ENCODE data around the gene FSIP1. TPM values are rescaled to one million over a fixed set of nuclear protein-coding genes. Genes with fewer than 3 reads are reported as not detected.

Gene FSIP1
- total RNA-seq, 2 donors from 2014 or later: 0.77 to 1.7 TPM

DNA sequence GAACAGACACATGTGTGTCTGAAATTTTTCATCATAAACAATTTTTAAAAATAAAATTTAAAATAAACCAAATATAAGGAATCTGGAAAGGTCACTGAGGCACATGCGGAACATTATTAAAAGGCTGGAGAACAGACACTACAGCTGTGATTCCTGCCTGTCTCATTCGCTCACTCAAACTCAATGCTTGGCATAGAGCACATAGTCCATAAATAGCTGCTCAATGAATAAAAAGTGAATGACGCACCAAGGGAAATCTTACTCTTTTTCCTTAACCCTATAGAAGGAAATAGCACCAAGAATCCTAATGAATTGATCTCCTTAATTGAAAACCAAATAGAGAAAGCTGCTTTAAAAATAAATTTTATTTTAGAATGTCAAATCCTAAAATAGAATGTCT, 98.4 kb downstream of the FSIP1 start:
- Histone ChIP-seq H3K36me3 (ENCODE audit: control insufficient read depth, insufficient read depth, low read length) (no peaks in the 10 kb centered on the region), H3K27me3 (ENCODE audit: control insufficient read depth, insufficient read depth, low read length, poor library complexity, severe bottlenecking) (peaks cover 16% of the 10 kb centered on the region), H3K27ac (ENCODE audit: low read depth, low read length) (no peak overlapping the region), H3K4me3 (ENCODE audit: low read length) (no peak overlapping the region), H3K9ac (ENCODE audit: extremely low read depth, low read length, poor library complexity, severe bottlenecking) (no peak overlapping the region), H3K4me1 (ENCODE audit: control insufficient read depth, insufficient read depth, low read length) (no peaks in the 10 kb centered on the region), H3K9me3 (ENCODE audit: control insufficient read depth, low read length) (no peaks in the 10 kb centered on the region)
- Mint-ChIP-seq H3K4me3 (no peak overlapping the region), H3K9me3 (no peaks in the 10 kb centered on the region), H3K36me3 (ENCODE audit: low read depth) (no peaks in the 10 kb centered on the region), H3K27ac (no peak overlapping the region), H3K4me1 (peaks cover 5% of the 10 kb centered on the region), H3K27me3 (ENCODE audit: insufficient read depth) (peaks cover 5% of the 10 kb centered on the region)
- TF ChIP-seq, protein P1, sequence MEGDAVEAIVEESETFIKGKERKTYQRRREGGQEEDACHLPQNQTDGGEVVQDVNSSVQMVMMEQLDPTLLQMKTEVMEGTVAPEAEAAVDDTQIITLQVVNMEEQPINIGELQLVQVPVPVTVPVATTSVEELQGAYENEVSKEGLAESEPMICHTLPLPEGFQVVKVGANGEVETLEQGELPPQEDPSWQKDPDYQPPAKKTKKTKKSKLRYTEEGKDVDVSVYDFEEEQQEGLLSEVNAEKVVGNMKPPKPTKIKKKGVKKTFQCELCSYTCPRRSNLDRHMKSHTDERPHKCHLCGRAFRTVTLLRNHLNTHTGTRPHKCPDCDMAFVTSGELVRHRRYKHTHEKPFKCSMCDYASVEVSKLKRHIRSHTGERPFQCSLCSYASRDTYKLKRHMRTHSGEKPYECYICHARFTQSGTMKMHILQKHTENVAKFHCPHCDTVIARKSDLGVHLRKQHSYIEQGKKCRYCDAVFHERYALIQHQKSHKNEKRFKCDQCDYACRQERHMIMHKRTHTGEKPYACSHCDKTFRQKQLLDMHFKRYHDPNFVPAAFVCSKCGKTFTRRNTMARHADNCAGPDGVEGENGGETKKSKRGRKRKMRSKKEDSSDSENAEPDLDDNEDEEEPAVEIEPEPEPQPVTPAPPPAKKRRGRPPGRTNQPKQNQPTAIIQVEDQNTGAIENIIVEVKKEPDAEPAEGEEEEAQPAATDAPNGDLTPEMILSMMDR (conservative IDR thresholded peaks at IDR 0.05): no peak
- DNase-seq: no peak
- WGBS, 2 experiments (ENCODE audit: insufficient coverage in 1 of 2, insufficient read length in 1 of 2): 63 to 100% methylated on average over 2 to 3 of the region's 3 CpGs

DNA sequence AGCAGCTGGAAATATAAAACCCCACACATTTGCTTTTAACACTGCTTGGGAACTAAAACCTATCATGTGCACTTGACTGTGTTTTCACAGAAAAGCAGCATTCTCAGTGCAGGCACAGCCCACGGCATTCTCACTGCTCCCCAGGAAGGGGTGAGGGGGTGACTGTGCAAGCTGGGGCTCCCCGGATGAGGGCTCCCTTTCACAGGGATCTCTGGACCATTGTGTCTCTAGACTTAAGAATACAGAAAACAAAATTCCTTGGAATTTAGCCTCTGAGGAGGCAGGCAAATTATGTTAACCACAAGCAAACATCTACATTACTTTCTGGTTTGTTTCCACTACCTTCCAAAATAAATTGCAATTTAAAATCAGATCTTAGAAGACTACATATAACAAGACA, 100.3 kb downstream of the FSIP1 start:
- no peaks in the 10 kb centered on the region for H3K9me3 Mint-ChIP-seq
- Histone ChIP-seq H3K4me1 (ENCODE audit: control insufficient read depth, insufficient read depth, low read length) (no peaks in the 10 kb centered on the region), H3K4me3 (ENCODE audit: low read length) (no peak overlapping the region), H3K27me3 (ENCODE audit: control insufficient read depth, insufficient read depth, low read length, poor library complexity, severe bottlenecking) (no peaks in the 10 kb centered on the region), H3K27ac (ENCODE audit: low read depth, low read length) (no peak overlapping the region), H3K9me3 (ENCODE audit: control insufficient read depth, low read length) (no peaks in the 10 kb centered on the region), H3K9ac (ENCODE audit: extremely low read depth, low read length, poor library complexity, severe bottlenecking) (no peak overlapping the region), H3K36me3 (ENCODE audit: control insufficient read depth, insufficient read depth, low read length) (no peaks in the 10 kb centered on the region)
- H3K4me3 Mint-ChIP-seq: no peak overlapping the region
- no peak for DNase-seq
- peaks cover under 1% of the 10 kb centered on the region for H3K4me1 Mint-ChIP-seq
- 81 to 100% methylated on average over 1 to 2 of the region's 2 CpGs for WGBS, 2 experiments (ENCODE audit: insufficient coverage in 1 of 2, insufficient read length in 1 of 2)
- H3K27me3 Mint-ChIP-seq (ENCODE audit: insufficient read depth): no peaks in the 10 kb centered on the region
- no peaks in the 10 kb centered on the region for H3K36me3 Mint-ChIP-seq (ENCODE audit: low read depth)
- TF ChIP-seq, protein P1 (conservative IDR thresholded peaks at IDR 0.05): no peak
- no peak overlapping the region for H3K27ac Mint-ChIP-seq

- Mint-ChIP-seq H3K9me3 (no peaks in the 10 kb centered on the region), H3K4me1 (no peaks in the 10 kb centered on the region), H3K36me3 (ENCODE audit: low read depth) (no peaks in the 10 kb centered on the region), H3K27me3 (ENCODE audit: insufficient read depth) (no peaks in the 10 kb centered on the region), H3K4me3 (no peak overlapping the region), H3K27ac (no peak overlapping the region)
- TF ChIP-seq, protein P1 (conservative IDR thresholded peaks at IDR 0.05): no peak
- no peak overlapping the region for H3K27ac ChIP-seq (ENCODE audit: low read depth, low read length)
- no peaks in the 10 kb centered on the region for H3K9me3 ChIP-seq (ENCODE audit: control insufficient read depth, low read length)
- no peak for DNase-seq
- no peaks in the 10 kb centered on the region for H3K36me3 ChIP-seq (ENCODE audit: control insufficient read depth, insufficient read depth, low read length)
- H3K9ac ChIP-seq (ENCODE audit: extremely low read depth, low read length, poor library complexity, severe bottlenecking): no peak overlapping the region
- H3K4me1 ChIP-seq (ENCODE audit: control insufficient read depth, insufficient read depth, low read length): no peaks in the 10 kb centered on the region
- no peaks in the 10 kb centered on the region for H3K27me3 ChIP-seq (ENCODE audit: control insufficient read depth, insufficient read depth, low read length, poor library complexity, severe bottlenecking)
- H3K4me3 ChIP-seq (ENCODE audit: low read length): no peak overlapping the region
- 80% methylated on average over 2 of the region's 2 CpGs; no CpG with 5 or more reads in 1 of the 2 experiments for WGBS, 2 experiments (ENCODE audit: insufficient coverage in 1 of 2, insufficient read length in 1 of 2)
Observed at GRCh38 chr15:39680868-39681267, 101.8 kb downstream of the FSIP1 start.
